NCI-H1417 (cell line): ENCODE results near the gene PRKD1.
A peak's percentile ranks its signal among the peaks of the same experiment; 100 is the strongest.
"Not testable (repeated sequence)": the region's sequence is repeated elsewhere in the genome, so short reads cannot be mapped to it uniquely, and the experiment has no call there.

ENCODE experiments used
- DNase-seq, 3 experiments: peaks; one replicate each; lab custom pipeline; 2025; lab: John Stamatoyannopoulos, UW

The PRKD1 gene

DNA sequence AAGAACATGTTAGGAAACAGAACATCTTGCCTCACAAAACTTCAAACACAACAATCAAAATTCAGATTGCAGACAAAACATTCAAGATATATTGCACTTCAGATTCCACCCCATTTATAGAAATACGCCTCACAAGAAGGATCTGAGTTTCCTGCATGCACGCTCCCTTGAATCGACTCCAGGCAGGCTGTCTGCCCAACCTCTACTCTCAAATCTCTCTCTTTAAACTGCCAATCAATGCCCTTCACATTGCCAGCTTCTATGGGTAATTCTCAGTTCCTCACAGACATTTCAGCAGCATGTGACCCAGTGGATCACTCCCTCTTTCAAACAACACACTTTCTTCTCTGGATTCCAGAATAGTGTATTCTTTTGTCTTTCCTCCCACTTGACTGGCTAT, 184.1 kb downstream of the PRKD1 start:
- no peak for DNase-seq

DNA sequence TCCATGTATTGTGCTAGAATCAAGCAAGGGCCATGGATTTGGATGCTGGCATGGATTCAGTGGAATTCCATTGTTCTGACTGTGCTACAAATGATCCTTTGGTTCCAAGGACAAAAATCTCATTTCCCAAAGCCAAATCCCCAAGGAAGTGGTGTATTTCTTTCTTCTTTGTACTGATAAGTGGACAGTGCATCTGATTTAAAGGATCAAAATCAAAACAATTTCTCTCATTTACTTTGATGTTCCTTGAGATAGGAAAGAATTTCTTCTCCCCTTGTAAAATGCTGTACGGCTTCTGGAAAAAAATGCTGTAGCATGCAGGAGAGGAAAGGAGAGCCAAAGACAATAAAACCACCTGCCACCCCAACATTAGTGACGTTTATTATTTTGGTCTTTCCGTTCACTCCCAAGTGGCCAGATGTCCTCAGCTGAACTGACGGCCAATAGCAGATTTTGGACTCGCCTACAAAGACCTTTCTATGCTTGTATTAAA, 185.7 kb downstream of the PRKD1 start:
- peak in 2 of 3 experiments; percentile 3 to 58 for DNase-seq

DNA sequence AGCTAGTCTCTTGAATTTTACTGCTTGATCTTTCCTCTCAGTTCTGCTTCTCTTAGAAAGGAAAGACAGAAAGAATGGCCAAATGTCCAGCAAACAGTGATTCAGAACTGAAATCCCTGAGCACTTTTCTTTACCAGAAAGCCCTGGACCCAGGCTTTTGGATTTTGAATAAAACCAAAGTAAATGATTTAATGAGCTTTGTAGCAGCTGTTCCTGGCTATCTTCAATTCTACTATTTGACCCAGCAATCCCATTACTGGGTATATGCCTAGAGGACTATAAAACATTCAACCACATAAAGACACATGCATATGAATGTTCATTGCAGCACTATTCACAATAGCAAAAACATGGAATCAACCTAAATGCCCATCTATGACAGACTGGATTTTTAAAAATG, 187.2 kb downstream of the PRKD1 start:
- DNase-seq = no peak

DNA sequence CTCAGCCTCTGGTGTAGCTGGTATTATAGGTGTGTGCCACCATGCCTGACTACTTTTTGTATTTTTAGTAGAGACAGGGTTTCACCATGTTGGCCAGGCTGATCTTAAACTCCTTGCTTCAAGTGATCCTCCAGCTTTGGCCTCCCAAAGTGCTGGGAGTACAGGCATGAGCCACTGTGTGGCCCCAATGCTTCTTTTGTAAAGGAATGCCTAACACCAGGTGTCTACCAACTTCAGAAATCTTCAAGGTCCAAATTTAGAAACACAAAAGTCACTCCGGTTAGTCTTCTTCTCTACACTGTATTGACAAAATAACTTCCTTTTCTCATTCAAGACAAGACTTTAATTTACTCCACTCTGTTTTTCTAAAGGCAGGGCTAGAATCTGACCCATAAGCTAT, 188.7 kb downstream of the PRKD1 start:
- no peak for DNase-seq

DNA sequence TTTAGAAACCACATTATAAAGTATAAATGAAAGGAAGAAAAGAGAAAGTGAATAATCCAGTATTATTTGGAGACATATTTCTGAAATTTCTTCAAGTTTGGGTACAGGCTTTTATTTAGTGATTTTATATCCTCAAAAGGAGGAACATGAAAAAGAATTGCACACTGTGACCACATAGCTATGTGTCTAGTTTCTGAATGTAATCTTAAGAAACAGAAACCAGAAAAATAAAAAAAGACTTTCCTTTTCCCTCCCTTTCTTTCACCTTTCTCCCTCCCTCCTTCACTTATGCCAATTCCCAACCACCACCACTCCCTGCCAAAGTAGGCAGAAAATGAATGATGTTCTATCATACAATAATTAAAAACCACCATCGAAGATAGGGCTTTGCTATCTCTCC, 189.6 kb downstream of the PRKD1 start:
- DNase-seq = no peak

DNA sequence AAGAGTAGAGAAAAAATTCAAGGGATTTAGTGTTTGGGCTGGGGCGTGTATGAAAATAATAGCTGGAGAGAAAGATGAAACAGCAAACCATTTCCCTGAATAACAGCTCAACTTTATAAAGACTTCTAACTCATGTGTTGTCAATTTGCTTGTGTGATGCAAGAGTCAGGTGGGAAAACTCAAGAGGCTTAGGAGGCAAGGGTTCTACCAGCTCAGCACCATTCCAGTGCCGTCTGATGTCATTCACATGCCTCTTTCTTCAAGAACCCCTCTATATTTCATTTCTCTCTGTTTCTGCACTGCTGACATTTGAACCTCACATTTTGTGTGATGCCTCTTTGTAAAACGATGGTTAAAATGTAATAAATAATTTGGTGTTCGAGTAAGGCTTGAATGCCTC, 192.2 kb downstream of the PRKD1 start:
- no peak for DNase-seq

DNA sequence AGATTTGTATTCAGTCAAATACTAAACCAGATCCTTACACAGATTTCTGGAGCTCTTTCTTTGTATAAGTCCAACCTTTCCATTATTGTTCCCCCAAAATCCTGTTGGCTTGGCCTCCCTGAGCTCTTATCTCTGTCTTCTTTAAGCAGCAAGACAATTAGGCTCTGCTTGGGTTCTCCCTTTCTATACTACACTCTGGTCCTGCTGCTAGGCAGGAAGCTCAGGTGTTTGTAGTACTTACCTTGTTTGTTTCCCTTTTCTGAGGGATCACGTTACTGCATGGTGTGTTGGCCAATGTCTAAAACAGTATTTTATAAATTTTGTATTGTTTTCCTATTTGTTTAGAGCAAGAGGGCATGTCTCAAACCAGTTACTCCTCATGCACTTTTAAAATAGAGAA, 192.9 kb downstream of the PRKD1 start:
- DNase-seq = peak in 1 of 3 experiments; percentile 36

DNA sequence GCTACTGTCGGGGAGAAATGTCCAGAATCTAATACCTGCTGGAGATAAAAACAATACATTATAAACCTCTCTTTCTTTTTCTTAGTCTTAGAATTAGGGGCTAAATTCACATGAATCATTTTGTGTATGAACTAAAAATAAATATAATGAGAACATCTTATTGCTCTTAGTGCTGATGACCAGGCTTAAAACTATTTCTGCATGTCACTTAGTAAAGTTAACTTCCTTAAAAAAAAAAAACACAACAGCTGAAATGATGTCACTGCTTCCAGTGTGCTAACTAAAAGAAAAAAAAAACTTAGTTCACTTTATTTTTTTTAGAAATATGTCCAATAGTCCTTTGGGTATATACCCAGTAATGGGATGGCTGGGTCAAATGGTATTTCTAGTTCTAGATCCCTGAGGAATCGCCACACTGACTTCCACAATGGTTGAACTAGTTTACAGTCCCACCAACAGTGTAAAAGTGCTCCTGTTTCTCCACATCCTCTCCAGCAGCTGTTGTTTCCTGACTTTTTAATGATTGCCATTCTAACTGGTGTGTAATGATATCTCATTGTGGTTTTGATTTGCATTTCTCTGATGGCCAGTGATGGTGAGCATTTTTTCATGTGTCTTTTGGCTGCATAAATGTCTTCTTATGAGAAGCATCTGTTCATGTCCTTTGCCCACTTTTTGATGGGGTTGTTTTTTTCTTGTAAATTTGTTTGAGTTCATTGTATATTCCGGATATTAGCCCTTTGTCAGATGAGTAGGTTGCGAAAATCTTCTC, 200.9 kb downstream of the PRKD1 start:
- not testable (repeated sequence) for DNase-seq

DNA sequence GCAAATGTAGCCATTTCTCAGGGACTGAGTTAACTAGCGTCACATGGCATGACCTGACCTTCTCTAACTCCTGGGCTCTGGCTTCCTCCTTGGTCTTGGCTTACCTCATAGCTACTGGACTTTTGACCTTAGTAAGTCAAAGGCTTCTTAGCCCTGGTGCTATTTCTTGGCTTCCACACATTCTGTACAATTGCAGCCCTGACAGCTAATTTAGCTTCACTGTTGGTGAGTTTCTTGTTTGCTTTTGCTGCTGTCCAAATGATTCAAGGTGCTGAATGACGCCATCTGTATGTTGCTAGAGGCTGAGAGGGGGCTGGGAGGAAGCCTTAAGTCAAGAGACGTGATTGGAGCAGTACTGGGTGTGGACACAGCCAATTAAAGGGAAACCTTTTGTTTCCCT, 202.7 kb downstream of the PRKD1 start:
- peak in 2 of 3 experiments; percentile 32 to 74 for DNase-seq

DNA sequence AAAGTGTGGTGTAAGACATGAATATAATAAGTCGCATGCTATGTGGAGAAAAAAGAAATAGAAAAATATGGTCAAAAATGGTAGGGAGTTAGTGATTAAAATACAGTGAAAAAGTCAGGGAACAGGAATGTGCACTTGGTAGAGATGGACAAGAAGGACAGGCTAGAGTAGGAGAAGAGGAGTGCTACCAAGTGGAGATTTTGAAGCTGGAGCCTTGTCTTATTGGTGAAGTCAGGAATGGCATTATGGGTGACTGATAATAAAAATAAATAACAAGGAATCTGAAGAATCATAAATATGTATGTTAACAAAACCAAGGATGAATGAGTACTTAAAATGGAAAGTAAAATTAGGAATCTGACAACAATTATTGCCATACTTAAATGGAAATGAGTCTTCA, 204.8 kb downstream of the PRKD1 start:
- DNase-seq = no peak

DNA sequence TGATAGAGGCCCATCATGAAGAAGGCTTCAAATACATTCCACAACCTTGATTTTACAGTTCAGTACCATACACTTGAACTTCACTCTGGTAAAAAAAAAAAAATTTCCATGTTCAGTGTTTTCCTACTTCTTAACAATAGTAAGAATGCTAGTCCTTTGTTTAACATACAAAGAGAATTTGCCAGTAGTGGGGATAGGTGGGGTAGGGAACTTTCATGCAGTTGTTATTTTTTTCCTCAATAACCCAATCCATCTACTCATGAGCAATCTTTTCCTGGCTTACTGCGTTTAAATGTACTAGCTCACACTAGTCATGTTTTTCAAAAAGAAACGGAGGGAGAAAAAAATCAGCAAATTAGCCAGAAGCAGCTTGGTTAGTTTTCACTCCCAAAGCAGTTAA, 206.1 kb downstream of the PRKD1 start:
- DNase-seq = no peak

DNA sequence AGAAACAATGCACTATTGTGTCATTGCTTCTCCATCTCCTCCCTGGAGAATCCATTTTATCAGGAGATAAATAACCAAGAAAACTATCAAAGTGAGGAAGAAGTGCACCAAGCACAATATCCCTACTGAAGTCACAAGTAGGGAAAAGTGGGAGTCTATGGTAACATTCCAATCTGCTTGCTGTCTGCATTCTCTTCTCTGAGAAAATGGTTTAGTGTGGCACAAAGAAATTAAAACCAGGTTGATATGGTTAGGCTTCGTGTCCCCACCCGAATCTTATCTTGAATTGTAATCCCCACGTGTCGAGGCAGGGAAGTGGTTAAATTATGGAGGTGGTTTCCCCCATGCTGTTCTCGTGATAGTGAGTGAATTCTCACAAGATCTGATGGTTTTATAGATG, 209.7 kb downstream of the PRKD1 start:
- DNase-seq = no peak

DNA sequence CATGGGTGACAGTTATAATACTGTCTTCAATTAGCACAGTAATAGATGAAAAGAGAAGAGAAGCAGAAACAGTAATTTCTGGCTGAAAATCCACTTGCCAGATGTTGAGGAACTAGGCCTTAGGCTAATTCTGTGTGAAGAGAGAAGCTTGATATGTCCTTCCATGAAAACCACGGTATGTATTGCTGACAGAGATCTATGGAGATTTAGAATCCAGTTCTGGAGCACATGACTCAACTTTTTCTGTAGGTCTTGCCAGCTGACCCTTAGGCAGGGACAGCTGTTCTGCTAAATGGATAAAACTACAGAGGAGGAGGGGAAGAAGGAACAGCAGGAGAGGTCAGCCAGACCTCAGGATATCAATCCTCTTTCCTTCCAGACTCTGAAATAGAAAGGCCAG, 211.5 kb downstream of the PRKD1 start:
- DNase-seq = no peak

DNA sequence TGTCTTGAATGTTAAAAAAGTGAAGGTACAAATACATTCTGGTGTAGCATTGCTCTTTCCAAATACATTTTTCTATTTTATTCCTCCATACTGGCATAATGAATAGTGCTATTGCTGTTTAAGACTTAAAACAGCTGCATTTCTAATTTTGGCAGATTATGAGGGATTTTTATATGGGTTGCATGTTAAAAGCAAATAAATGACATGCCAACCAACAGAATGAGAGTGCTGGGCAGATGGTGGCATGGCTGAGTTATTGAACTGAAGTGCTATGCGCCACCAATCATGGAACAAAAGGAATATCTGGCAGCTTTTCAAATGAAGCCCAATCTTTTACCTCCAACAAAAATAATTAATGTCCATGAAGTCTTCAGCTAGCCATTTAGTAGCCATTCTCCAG, 215.0 kb downstream of the PRKD1 start:
- peak in 2 of 3 experiments; percentile 29 to 81 for DNase-seq

DNA sequence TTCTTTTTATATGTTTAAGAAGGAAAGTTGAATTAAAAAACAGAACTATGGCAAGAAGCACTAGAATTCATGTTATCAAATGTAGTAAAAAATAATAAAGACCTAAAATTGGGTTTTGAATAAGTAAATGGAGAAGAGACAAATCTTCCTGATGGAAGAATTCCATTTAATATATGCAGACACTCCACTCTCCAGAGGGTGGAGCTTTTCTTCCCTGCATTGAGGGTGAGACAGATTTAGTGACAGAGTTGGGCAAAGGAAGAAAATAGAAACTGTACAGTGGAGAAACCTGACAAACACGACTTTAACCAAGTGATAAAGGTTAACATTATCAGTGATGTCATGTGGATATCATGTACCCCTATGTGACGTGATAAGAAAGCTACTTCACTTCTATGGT, 217.6 kb downstream of the PRKD1 start:
- no peak for DNase-seq

DNA sequence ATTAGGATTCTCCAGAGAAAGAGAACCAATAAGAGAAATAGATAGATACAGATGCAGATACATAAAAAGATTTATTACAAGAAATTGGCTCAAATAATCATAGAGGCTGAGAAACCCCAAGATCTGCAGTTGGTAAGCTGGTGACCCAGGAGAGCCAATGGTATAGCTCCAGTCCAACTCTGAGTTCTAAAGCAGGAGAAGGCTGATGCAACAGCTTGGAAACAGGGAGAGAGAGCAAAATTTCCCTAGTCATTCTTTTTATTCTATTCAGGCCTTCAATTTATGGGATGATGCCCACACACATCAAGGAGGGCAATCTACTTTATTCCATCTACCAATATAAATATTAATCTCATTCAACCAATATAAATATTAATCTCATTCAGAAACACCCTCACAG, 218.2 kb downstream of the PRKD1 start:
- no peak for DNase-seq

DNA sequence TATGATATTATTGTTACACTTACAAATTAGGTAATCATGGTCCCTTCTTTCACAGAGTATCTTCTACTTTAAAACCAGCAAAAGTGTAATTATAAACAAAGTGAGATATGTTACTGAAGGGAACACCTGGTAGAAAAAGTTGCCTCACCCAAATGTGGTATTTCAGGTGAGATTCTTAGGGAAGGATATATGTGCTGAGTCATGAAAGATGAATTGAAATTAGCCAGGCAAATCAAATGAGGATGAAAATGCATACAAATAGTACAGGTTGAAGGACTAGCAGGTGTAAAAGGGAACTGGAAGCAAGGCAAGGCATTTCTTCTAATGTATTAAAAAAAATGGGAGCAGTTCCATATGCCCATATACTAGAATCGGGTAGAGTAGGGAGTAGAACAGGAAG, 220.9 kb downstream of the PRKD1 start:
- DNase-seq = no peak

DNA sequence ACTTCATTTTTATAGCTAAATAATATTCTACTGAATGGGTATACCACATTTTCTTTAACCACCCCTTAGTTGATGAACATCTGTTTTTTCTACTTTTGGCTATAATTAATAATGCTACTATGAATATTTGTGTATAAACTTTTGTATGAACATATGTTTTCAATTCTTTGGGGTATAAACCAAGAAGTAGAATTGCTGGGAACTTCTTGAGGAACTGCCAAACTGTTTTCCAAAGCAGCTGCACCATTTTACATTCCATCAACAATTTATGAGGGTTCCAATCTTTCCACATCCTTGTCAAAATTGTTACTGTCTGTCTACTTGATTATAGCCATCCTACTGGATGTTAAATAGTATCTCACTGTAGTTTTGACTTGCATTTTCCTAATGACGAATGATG, 221.8 kb downstream of the PRKD1 start:
- no peak for DNase-seq

DNA sequence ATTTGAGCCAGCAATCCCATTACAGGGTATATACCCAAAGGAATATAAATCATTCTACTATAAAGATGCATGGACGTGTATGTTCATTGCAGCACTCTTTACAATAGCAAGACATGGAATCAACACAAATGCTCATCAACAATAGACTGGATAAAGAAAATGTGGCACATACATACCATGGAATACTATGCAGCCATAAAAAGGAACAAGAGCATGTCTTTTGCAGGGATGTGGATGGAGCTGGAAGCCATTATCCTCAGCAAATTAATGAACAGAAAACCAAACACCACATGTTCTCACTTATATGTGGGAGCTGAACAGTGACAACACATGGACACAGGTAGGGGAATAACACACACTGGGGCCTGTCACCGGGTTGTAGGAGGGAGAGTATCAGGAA, 238.1 kb downstream of the PRKD1 start:
- not testable (repeated sequence) for DNase-seq

DNA sequence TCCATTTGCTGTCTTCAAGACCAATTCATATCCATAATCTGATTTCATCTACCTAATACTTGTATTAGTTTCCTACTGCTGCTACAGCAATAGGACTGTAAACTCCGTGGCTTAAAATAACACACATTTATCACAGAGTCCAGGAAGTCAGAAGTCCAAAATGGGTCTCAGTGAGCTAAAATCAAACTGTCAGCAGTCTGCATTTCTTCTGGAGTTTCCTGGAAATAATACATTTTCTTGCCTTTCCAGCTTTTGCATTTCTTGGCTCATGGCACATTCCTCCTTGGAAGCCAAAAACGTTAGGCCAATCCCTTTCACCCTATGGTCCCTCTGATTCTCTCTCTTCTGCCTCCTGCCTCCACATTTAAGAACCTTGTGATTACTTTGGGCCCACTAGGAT, 239.8 kb downstream of the PRKD1 start:
- no peak for DNase-seq

DNA sequence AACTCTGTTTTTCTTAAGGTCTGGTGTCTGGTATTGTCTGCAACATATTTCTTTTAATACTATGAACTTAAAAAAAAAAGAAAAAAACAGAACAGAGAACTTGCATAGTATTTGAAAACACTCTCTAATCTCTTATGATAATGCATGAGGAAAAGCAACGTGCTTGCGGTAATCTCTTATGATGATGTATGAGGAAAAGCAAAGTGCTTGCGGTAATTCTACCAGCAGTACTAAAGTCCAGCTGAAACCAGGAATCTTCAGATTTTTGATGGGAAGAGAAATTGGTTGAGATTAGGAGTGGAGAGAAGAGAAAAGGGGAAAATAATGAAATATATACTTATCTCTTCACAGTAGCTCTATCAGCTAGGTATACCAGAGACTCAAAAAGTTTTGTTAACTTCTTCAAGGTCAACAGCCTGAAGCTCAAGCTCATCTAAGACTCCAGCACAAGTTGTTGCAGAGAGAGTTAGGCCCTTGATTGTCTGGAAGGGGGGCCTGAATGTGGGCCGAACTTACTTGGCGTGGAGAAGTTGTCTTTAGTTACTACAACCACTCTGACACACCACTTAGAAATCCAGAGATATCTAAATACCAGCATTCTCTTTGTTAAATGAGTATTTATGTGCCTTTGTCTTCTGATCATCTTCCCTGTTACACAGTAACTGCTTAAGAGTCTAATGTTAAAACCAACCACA, 240.4 kb downstream of the PRKD1 start:
- DNase-seq = no peak

DNA sequence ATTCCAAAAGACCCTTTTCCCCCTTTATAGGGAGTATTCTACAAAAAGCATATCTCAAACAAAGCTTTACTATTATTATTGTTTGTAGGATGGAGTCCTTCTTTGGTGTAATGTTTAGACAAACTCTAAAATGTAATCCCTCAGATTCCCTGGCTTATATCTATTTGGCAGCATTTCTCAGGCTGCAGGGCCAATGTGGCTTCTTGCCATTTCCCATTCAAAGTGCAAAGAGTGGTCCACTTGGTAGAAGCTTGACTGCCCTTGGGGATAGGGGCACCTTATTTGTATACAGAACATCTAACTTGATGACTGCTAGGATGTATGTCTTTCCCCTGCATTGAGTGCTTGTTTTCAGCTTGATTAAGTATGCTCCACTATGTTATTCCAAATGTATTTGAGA, 242.7 kb downstream of the PRKD1 start:
- no peak for DNase-seq

DNA sequence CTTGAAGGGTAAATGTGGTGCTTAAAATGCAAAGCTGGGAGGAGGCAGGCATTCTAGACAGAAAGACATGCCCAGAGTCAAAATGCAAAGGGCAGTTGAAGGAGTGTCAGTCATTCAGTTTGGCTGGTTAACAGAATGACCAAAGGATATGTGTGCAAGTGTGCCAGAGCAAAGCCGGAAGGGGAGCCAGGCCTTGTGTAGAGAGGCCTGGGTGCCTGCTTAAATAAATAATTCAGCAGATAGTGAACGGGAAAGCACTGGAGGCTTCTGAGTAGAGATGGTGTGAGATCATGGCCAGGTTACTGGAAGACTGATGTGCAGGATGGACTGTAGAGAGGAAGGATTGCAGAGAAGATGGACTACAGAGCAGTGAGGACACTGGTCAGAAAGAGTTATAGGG, 244.9 kb downstream of the PRKD1 start:
- DNase-seq = no peak

DNA sequence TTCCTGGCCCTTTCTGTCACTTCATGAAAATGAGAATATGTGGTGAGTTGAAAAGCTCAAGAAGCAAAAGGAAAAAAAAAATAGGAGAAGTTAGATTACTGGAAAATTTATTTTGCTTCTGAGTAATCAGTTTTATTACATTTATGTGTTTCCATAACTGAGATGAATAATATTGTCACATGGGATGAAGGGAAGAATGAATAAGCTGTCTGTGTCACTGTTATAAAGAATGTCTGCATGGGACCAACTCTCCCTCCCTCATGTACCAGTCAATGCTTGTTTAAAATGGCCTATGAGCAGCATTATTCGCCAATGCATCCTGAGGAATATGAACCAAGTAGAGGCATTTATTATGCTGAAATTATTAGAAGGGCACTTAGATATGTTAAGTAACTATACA, 246.3 kb downstream of the PRKD1 start:
- DNase-seq = no peak
